DND-41 (cell line): Measurements from ENCODE around the gene STAB2.

Experiments used
- ATAC-seq: fragments of 200-7000 bp; cut with Tn5 transposase; 3 replicates; pipeline ENCODE4 v1.9.1; 2021; ENCODE audit warnings: low read depth; ENCODE audit not compliant: insufficient read depth
- DNase-seq: peaks from one replicate; pipeline ENCODE4 v3.0.0-alpha.2; 2020
- H2AFZ ChIP-seq: 2 replicates; pipeline ENCODE4 v1.6.0; 2012; ENCODE audit warnings: low read depth, low read length
- H3K27ac ChIP-seq: 2 replicates; pipeline ENCODE4 v1.5.1; 2012; ENCODE audit warnings: low read length, inconsistent platforms
- H3K27me3 ChIP-seq: fragments of 200-600 bp; sonication (generic); 2 replicates; pipeline ENCODE4 v1.6.0; 2012; ENCODE audit warnings: low read length, mild to moderate bottlenecking, inconsistent platforms; ENCODE audit not compliant: insufficient read depth, poor library complexity
- H3K36me3 ChIP-seq: 2 replicates; pipeline ENCODE4 v1.5.1; 2012; ENCODE audit warnings: low read length, inconsistent platforms; ENCODE audit not compliant: insufficient read depth
- H3K4me1 ChIP-seq: 2 replicates; pipeline ENCODE4 v1.5.1; 2012; ENCODE audit warnings: mild to moderate bottlenecking, low read length; ENCODE audit not compliant: insufficient read depth
- H3K4me2 ChIP-seq: 2 replicates; pipeline ENCODE4 v1.6.0; 2012; ENCODE audit warnings: mild to moderate bottlenecking, moderate library complexity, low read length, inconsistent platforms; ENCODE audit not compliant: insufficient read depth
- H3K4me3 ChIP-seq, 2 experiments: fragments of 200-600 bp in 1 of 2; shearing (Covaris generic) in 1 of 2; 2 replicates each; pipeline ENCODE4 v1.5.1; 2012 to 2016; ENCODE audit warnings: inconsistent platforms in 2 of 2, low read length in 2 of 2, mild to moderate bottlenecking in 2 of 2, low read depth in 1 of 2, moderate library complexity in 1 of 2
- H3K79me2 ChIP-seq: 2 replicates; pipeline ENCODE4 v1.6.0; 2012; ENCODE audit warnings: low read length, inconsistent platforms; ENCODE audit not compliant: insufficient read depth
- H3K9ac ChIP-seq: 2 replicates; pipeline ENCODE4 v1.6.0; 2012; ENCODE audit warnings: low read depth, mild to moderate bottlenecking, inconsistent platforms, low read length, moderate library complexity
- H3K9me3 ChIP-seq: 2 replicates; pipeline ENCODE4 v1.5.1; 2012; ENCODE audit warnings: low read length, moderate library complexity, mild to moderate bottlenecking, inconsistent platforms; ENCODE audit not compliant: insufficient read depth, severe bottlenecking
- H4K20me1 ChIP-seq: 2 replicates; pipeline ENCODE4 v1.6.0; 2012; ENCODE audit warnings: low read length; ENCODE audit not compliant: insufficient read depth
- EZH2 ChIP-seq: IDR thresholded peaks from 3 replicates; pipeline ENCODE4 v1.6.1; 2012; ENCODE audit warnings: borderline replicate concordance, low read depth, mild to moderate bottlenecking, moderate library complexity, low read length, inconsistent platforms; ENCODE audit not compliant: severe bottlenecking
- TF ChIP-seq, protein P1 (sequence below): IDR thresholded peaks from 2 replicates; pipeline ENCODE4 v1.5.1; 2012; ENCODE audit warnings: borderline replicate concordance, low read length, moderate library complexity, mild to moderate bottlenecking; ENCODE audit not compliant: poor library complexity, severe bottlenecking; ENCODE audit errors: extremely low read depth

STAB2 gene, protein sequence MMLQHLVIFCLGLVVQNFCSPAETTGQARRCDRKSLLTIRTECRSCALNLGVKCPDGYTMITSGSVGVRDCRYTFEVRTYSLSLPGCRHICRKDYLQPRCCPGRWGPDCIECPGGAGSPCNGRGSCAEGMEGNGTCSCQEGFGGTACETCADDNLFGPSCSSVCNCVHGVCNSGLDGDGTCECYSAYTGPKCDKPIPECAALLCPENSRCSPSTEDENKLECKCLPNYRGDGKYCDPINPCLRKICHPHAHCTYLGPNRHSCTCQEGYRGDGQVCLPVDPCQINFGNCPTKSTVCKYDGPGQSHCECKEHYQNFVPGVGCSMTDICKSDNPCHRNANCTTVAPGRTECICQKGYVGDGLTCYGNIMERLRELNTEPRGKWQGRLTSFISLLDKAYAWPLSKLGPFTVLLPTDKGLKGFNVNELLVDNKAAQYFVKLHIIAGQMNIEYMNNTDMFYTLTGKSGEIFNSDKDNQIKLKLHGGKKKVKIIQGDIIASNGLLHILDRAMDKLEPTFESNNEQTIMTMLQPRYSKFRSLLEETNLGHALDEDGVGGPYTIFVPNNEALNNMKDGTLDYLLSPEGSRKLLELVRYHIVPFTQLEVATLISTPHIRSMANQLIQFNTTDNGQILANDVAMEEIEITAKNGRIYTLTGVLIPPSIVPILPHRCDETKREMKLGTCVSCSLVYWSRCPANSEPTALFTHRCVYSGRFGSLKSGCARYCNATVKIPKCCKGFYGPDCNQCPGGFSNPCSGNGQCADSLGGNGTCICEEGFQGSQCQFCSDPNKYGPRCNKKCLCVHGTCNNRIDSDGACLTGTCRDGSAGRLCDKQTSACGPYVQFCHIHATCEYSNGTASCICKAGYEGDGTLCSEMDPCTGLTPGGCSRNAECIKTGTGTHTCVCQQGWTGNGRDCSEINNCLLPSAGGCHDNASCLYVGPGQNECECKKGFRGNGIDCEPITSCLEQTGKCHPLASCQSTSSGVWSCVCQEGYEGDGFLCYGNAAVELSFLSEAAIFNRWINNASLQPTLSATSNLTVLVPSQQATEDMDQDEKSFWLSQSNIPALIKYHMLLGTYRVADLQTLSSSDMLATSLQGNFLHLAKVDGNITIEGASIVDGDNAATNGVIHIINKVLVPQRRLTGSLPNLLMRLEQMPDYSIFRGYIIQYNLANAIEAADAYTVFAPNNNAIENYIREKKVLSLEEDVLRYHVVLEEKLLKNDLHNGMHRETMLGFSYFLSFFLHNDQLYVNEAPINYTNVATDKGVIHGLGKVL (N-terminal part only)

DNA sequence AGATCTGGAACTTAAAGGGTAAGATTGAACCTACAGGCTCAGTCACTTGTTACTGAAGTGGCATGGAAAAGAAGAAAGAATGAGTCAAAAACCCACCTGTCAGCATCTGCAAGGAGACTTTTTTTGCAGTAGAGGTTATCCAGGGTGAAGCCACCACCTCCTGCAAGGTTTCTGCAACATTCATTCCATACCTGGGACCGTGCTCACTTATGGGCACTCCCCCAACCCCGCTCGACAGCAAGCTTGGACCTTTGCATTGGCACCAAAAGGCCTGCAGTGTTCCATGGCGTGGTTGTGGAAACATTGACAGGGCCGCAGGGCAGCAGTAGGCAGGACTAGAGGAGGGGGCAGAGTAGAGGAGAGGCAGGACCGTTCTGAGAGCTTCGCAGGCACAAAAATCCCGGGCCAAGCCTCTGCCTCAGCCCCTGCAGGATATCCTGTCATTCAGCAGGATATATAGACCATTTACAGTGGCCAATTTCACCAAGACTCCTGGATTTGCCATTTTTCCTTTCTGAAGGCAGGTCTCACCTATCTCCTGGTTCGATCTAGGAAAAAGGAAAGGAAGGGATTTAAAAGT lies at the start of gene STAB2:
Gene STAB2, plus strand, starts transcription at position 483 of the 580 bp plus-strand sequence. CDS start 204 bp downstream, outside the sequence.
- Histone ChIP-seq H3K27me3 (no peaks in the 10 kb centered on the region), H3K4me2 (no peak within 1 kb of the TSS), H3K4me3 (no peak within 1 kb of the TSS), H3K9ac (no peak within 1 kb of the TSS), H3K4me1 (no peaks in the 10 kb centered on the region), H3K79me2 (no peaks in the 10 kb centered on the region), H3K27ac (no peak within 1 kb of the TSS), H3K36me3 (no peaks in the 10 kb centered on the region), H2AFZ (no peak within 1 kb of the TSS), H3K9me3 (no peaks in the 10 kb centered on the region), H4K20me1 (no peaks in the 10 kb centered on the region)
- DNase-seq (no peak), ATAC-seq (no peak)
- TF ChIP-seq, protein P1, sequence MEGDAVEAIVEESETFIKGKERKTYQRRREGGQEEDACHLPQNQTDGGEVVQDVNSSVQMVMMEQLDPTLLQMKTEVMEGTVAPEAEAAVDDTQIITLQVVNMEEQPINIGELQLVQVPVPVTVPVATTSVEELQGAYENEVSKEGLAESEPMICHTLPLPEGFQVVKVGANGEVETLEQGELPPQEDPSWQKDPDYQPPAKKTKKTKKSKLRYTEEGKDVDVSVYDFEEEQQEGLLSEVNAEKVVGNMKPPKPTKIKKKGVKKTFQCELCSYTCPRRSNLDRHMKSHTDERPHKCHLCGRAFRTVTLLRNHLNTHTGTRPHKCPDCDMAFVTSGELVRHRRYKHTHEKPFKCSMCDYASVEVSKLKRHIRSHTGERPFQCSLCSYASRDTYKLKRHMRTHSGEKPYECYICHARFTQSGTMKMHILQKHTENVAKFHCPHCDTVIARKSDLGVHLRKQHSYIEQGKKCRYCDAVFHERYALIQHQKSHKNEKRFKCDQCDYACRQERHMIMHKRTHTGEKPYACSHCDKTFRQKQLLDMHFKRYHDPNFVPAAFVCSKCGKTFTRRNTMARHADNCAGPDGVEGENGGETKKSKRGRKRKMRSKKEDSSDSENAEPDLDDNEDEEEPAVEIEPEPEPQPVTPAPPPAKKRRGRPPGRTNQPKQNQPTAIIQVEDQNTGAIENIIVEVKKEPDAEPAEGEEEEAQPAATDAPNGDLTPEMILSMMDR, result no peak
- TF ChIP-seq EZH2, result no peak

DNA sequence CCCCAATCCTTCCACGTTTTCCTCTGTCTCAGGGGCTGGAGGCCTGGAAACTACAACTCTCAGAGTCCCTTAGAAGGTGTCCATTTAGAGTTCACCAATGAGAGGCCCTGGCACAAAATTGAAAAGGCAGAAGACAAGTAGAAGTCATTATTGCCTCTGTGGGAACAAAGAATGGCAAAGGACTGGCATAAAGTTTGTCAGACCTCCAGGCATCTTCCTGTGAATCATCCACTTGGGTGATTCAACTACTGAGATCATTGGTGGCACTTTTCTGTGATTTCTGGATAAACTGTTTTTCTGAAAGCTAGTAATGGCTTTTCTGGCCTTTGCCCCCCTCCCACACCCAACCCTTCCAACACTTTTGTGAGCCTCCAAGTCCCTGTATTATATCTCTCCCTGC lies 48.7 kb upstream of the STAB2 start:
- Histone ChIP-seq H3K4me1 (no peaks in the 10 kb centered on the region), H3K4me2 (no peak overlapping the region), H3K4me3 (no peak overlapping the region), H3K79me2 (no peaks in the 10 kb centered on the region), H3K36me3 (no peaks in the 10 kb centered on the region), H4K20me1 (no peaks in the 10 kb centered on the region), H2AFZ (no peak overlapping the region), H3K27ac (no peak overlapping the region), H3K27me3 (no peaks in the 10 kb centered on the region), H3K9ac (no peak overlapping the region), H3K9me3 (no peaks in the 10 kb centered on the region)
- no peak for ATAC-seq
- TF ChIP-seq, protein P1, result no peak
- no peak for TF ChIP-seq EZH2
- no peak for DNase-seq

- no peaks in the 10 kb centered on the region for H3K4me1 ChIP-seq
- H3K4me3 ChIP-seq, result no peak overlapping the region
- no peaks in the 10 kb centered on the region for H4K20me1 ChIP-seq
- no peak overlapping the region for H3K27ac ChIP-seq
- no peaks in the 10 kb centered on the region for H3K9me3 ChIP-seq
- TF ChIP-seq, protein P1, result no peak
- TF ChIP-seq EZH2, result no peak
- DNase-seq, result no peak
- ATAC-seq, result no peak
- H3K27me3 ChIP-seq, result no peaks in the 10 kb centered on the region
- no peaks in the 10 kb centered on the region for H3K36me3 ChIP-seq
- no peak overlapping the region for H3K9ac ChIP-seq
- no peaks in the 10 kb centered on the region for H3K79me2 ChIP-seq
- H2AFZ ChIP-seq, result no peak overlapping the region
- H3K4me2 ChIP-seq, result no peak overlapping the region
Measured at GRCh38 chr12:103540319-103540718, 46.8 kb upstream of the STAB2 start.
